ENCODE results near the gene BNC2.

BNC2 gene

GRCh38 chr9:16469184-16469583 lies 401.3 kb downstream of the BNC2 start:
- TF ChIP-seq CTCF (IDR thresholded peaks at IDR 0.05; ENCODE audit: low read depth, low read length) = no peak
- no peak for DNase-seq (ENCODE audit: extremely low read depth, low read depth)

- no peak for DNase-seq (ENCODE audit: extremely low read depth, low read depth)
These were observed 408.6 kb downstream of the BNC2 start for GRCh38 chr9:16461851-16462250.

GRCh38 chr9:16461137-16461840 lies 409.2 kb downstream of the BNC2 start:
- TF ChIP-seq CTCF (IDR thresholded peaks at IDR 0.05; ENCODE audit: low read depth, low read length) = no peak
- DNase-seq (ENCODE audit: extremely low read depth, low read depth) = no peak

More at GRCh38 chr9:16461851-16462250, 408.6 kb downstream of the BNC2 start:
- no peak for TF ChIP-seq CTCF (IDR thresholded peaks at IDR 0.05; ENCODE audit: low read depth, low read length)

GRCh38 chr9:16460696-16461095 lies 409.8 kb downstream of the BNC2 start:
- no peak for TF ChIP-seq CTCF (IDR thresholded peaks at IDR 0.05; ENCODE audit: low read depth, low read length)
- no peak for DNase-seq (ENCODE audit: extremely low read depth, low read depth)

GRCh38 chr9:16459421-16460148 lies 410.9 kb downstream of the BNC2 start:
- no peak for DNase-seq (ENCODE audit: extremely low read depth, low read depth)
- TF ChIP-seq CTCF (IDR thresholded peaks at IDR 0.05; ENCODE audit: low read depth, low read length) = no peak

- no peak for TF ChIP-seq CTCF (IDR thresholded peaks at IDR 0.05; ENCODE audit: low read depth, low read length)
- no peak for DNase-seq (ENCODE audit: extremely low read depth, low read depth)
These were observed 411.6 kb downstream of the BNC2 start for GRCh38 chr9:16458696-16459420.

- no peak for DNase-seq (ENCODE audit: extremely low read depth, low read depth)
- TF ChIP-seq CTCF (IDR thresholded peaks at IDR 0.05; ENCODE audit: low read depth, low read length) = no peak
These were observed 414.6 kb downstream of the BNC2 start for GRCh38 chr9:16455842-16456241.
